ENCODE measurements around the gene RPRML. TPM values are rescaled to one million over a fixed set of nuclear protein-coding genes. Genes with fewer than 3 reads are reported as not detected.
A peak's percentile ranks its signal among the peaks of the same experiment; 100 is the strongest.
"Not testable (repeated sequence)": the region's sequence is repeated elsewhere in the genome, so short reads cannot be mapped to it uniquely, and the experiment has no call there.

The RPRML gene
- total RNA-seq = under 1 TPM in 1 of 2 experiments, not detected in 1; 0.23 TPM

DNA sequence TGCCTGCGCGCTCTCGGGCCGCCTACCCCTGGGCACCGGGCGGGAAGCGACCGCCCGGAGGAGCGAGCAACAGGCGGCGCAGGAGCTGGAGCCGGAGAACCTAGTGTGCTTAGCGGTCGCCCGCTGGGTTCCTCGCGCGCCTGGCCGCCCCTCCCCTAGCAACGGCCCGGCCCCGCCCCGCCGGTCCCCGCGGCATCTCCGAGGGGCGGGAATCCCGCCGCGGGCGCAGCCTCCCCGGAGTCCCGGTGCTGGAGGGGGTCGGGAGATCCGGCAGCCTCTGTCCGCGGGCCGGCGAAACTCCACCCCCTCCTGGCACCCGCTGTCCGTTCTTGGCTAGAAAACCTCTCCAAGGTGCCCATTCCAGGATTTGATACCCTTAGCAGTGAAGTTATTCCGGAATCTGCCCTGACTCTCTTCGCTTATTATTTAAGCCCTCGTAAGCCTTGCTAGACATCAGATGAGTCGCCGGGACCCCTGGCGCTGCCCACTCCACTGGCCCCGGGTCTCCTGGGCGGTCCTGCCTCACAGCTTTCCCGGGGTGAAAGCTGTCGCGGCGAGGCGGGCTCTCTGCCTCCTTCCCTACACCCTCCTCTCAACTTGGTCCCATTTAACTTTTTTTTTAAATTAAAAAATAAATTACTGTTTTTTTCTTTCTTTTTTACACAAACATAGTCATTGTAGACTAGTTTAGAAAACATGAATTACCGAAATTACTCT, at the start of gene RPRML:
TSS of gene RPRML (minus strand) at position 107 of the 717 bp plus-strand sequence. CDS start 246 bp downstream, outside the sequence.
- Mint-ChIP-seq H3K36me3 (ENCODE audit: low read depth) (no peaks in the 10 kb centered on the region), H3K9me3 (ENCODE audit: insufficient read depth) (no peaks in the 10 kb centered on the region), H3K27ac (no peak within 1 kb of the TSS), H3K27me3 (ENCODE audit: low read depth) (peaks cover 39% of the 10 kb centered on the region), H3K4me1 (ENCODE audit: low read depth) (peaks cover 9% of the 10 kb centered on the region), H3K4me3 (peak within 1 kb of the TSS; percentile 66)
- ChIA-PET CTCF (interaction anchor here (1.8 kb wide), 1 partner anchor 38 kb away, joined by 5 read pairs; no protein-coding TSS in a partner anchor), POLR2A (no interaction called here)
- ATAC-seq = peak; percentile 76
- peak; percentile 45 for DNase-seq

DNA sequence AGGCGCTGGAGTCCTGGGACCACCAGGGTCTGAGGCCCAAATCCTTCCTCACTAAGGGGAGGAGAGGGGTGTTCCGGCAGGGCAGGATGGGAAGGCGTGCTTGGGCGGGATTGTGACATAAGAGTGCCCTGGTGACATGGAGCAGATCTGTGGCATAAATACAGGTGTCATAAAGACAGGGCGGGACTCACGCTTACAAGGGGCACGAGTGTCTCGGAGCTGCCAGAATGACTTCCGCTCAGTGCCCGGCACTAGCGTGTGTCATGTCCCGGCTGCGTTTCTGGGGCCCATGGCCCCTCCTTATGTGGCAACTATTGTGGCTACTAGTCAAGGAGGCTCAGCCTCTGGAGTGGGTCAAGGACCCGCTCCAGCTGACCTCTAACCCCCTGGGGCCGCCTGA, 37.9 kb upstream of the RPRML start:
- H3K9me3 Mint-ChIP-seq (ENCODE audit: insufficient read depth) = not testable (repeated sequence)

DNA sequence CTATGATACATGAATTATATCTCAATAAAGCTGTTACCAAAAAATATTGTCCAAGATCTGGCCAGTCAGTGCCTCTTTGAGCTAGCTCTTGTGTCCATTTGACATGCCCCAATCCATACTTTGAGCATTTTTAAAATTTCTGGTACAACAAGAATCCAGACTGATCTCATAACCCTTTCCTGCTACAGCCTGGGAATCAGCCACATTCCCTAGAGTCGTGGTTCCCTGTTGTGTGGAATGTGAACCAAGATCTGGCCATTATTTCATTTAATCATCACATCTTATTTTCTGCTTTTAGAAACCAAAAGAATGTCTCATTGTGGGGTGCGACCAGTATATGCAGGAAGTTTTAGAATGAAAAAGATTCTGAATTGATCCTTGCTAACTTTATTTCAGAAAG, 34.3 kb upstream of the RPRML start:
- H3K27ac Mint-ChIP-seq = no peak overlapping the region
- H3K4me1 Mint-ChIP-seq (ENCODE audit: low read depth) = peaks cover 11% of the 10 kb centered on the region
- no peaks in the 10 kb centered on the region for H3K9me3 Mint-ChIP-seq (ENCODE audit: insufficient read depth)
- DNase-seq (no peak), ATAC-seq (no peak)
- H3K36me3 Mint-ChIP-seq (ENCODE audit: low read depth) = no peaks in the 10 kb centered on the region
- CTCF ChIA-PET = no interaction called here
- POLR2A ChIA-PET = interaction anchor here (0.6 kb wide), 1 partner anchor 987 kb away, joined by 3 read pairs; no protein-coding TSS in a partner anchor
- H3K4me3 Mint-ChIP-seq = no peak overlapping the region
- H3K27me3 Mint-ChIP-seq (ENCODE audit: low read depth) = no peaks in the 10 kb centered on the region

More for the DNA sequence above, 37.9 kb upstream of the RPRML start:
- H3K36me3 Mint-ChIP-seq (ENCODE audit: low read depth); POLR2A ChIA-PET; ATAC-seq; CTCF ChIA-PET; DNase-seq; H3K27ac Mint-ChIP-seq; H3K4me3 Mint-ChIP-seq; H3K27me3 Mint-ChIP-seq (ENCODE audit: low read depth): not testable (repeated sequence)
- H3K4me1 Mint-ChIP-seq (ENCODE audit: low read depth) = peaks cover 11% of the 10 kb centered on the region

DNA sequence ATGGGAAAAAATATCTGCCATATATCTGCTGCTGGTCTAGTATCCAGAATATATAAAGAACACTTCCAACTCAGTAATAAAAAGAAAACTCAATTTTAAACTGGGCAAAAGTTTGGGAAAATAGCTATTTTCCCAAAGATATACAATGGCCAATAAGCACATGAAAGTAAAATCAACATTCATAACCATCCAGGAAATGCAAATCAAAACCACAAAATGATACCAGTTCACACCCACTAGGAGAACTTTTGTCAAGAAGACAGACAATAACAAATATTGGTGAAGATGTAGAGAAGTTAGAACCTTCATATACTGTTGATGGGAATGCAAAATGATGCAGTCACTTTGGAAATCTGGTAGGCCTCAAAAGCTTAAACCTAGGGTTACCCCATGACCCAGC, 33.4 kb upstream of the RPRML start:
- CTCF ChIA-PET = no interaction called here
- H3K27me3 Mint-ChIP-seq (ENCODE audit: low read depth) = no peaks in the 10 kb centered on the region
- no peak overlapping the region for H3K27ac Mint-ChIP-seq
- DNase-seq (no peak), ATAC-seq (no peak)
- no peaks in the 10 kb centered on the region for H3K9me3 Mint-ChIP-seq (ENCODE audit: insufficient read depth)
- POLR2A ChIA-PET = no interaction called here
- H3K4me3 Mint-ChIP-seq = no peak overlapping the region
- H3K36me3 Mint-ChIP-seq (ENCODE audit: low read depth) = no peaks in the 10 kb centered on the region
- peaks cover 11% of the 10 kb centered on the region for H3K4me1 Mint-ChIP-seq (ENCODE audit: low read depth)

DNA sequence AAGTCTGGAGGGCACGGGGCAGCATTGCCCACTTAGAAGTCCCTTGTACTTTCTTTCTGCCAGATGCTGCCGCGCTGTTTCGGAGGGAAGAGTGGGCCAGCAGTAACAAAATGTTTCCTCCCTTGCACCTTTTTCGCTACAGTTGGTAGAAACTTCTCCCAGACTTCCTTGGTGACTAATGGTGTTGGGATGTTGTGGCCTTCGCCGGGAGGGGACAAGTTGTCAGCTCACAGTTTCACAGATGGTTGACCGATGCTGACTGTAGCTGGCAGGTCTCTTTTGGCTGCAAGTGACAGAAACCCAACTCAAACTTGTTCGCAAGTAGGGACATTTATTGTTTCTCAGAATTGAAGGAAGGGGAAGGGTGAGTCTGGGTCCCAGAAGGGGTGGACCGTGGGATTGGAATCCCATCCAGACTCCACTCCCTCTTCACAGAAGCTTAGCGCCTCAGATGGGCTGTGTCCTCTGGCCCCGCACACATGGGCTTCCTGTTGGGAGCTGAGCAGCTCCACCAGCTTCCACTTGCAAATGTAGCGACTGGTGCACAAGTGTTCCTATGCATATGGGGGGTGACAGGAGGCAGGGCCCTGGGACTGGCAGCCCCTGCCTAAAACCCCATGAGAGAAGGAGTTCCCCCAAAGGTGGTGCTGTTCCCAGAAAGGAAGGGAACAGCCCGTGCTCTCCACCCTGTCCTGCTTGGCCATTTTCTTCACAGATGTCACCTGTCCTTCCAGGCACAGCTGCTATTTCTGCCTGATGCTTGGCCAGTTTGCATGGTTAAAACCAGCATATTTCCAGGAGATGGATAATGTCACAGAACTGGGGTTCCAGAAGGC, 30.9 kb upstream of the RPRML start:
- ATAC-seq (no peak), DNase-seq (no peak)
- ChIA-PET CTCF (no interaction called here), POLR2A (no interaction called here)
- Mint-ChIP-seq H3K4me1 (ENCODE audit: low read depth) (peaks cover 11% of the 10 kb centered on the region), H3K4me3 (no peak overlapping the region), H3K27ac (no peak overlapping the region), H3K27me3 (ENCODE audit: low read depth) (no peaks in the 10 kb centered on the region), H3K36me3 (ENCODE audit: low read depth) (no peaks in the 10 kb centered on the region), H3K9me3 (ENCODE audit: insufficient read depth) (no peaks in the 10 kb centered on the region)

DNA sequence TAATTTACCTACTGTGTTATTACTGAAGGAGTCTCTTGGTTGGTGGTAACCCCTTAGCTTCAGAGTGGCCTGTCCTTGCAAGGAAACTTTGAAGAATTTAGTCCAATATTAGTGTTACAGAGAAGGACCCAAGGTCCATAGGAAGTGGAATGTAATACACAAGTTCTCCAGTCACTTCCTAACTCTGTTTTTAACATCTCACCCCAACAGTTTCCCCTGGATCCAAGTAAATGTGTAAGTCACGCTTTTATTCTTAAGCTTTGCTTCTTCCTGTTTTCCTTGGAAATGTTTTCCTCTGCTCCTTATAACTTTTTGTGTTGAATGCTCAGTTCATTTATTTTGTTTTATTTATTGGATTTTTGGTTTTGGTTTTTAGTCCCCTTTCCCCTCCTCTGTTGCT, 25.9 kb upstream of the RPRML start:
- Mint-ChIP-seq H3K4me3 (no peak overlapping the region), H3K27ac (no peak overlapping the region)
- CTCF ChIA-PET = interaction anchor here (1.2 to 1.9 kb wide), 3 partner anchors 65 to 310 kb away, joined by 3 to 4 read pairs (median 3); no protein-coding TSS in a partner anchor

DNA sequence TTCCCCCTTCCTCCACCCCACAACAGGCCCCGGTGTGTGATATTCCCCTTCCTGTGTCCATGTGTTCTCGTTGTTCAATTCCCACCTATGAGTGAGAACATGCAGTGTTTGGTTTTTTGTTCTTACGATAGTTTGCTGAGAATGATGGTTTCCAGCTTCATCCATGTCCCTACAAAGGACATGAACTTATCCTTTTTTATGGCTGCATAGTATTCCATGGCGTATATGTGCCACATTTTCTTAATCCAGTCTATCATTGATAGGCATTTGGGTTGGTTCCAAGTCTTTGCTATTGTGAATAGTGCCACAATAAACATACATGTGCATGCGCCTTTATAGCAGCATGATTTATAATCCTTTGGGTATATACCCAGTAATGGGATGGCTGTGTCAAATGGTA, 24.8 kb upstream of the RPRML start:
- DNase-seq; POLR2A ChIA-PET; CTCF ChIA-PET; ATAC-seq; H3K27me3 Mint-ChIP-seq (ENCODE audit: low read depth); H3K4me1 Mint-ChIP-seq (ENCODE audit: low read depth); H3K9me3 Mint-ChIP-seq (ENCODE audit: insufficient read depth); H3K27ac Mint-ChIP-seq; H3K4me3 Mint-ChIP-seq; H3K36me3 Mint-ChIP-seq (ENCODE audit: low read depth): not testable (repeated sequence)

More for the DNA sequence above, 25.9 kb upstream of the RPRML start:
- ATAC-seq (no peak), DNase-seq (no peak)
- H3K27me3 Mint-ChIP-seq (ENCODE audit: low read depth) = no peaks in the 10 kb centered on the region
- H3K36me3 Mint-ChIP-seq (ENCODE audit: low read depth) = no peaks in the 10 kb centered on the region
- no peaks in the 10 kb centered on the region for H3K9me3 Mint-ChIP-seq (ENCODE audit: insufficient read depth)
- peaks cover 10% of the 10 kb centered on the region for H3K4me1 Mint-ChIP-seq (ENCODE audit: low read depth)
- POLR2A ChIA-PET = no interaction called here

DNA sequence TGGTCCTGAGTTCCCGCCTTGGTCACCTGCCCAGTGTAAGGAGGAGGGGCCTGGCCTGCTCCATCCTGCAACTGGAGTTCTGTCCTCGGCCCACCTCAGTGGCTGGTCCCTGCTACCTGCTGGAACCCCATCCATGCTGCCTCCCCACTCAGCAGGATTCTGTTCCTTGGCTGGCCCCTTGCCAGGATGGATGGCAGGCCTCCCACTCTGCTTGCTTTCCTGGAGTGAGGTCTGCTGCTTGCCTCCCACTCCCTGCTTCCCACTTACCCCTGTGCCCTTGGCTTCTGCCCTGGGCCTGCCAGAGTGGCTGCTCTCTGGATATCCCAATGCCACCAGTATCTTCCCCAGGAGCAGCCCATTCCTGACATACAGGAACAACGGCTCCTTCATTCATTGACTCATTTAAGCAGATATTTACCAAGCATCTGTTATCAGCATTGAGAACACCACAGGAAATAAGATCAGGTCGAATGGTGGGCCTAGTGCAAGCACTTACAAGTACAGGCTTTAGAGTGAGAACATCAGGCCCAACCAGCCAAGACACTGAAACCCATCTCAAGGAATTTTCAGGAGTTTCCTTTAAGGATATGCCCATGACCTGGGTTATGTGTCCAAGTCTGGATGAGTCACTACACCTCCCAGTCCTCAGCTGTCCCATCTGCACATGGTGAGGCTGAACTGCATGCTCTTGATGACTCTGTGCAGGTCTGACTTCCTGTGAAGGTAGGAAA, 17.0 kb upstream of the RPRML start:
- ChIA-PET POLR2A (no interaction called here), CTCF (interaction anchor here (0.9 to 1.3 kb wide), 2 partner anchors 53 to 55 kb away, joined by 3 read pairs; no protein-coding TSS in a partner anchor)
- peaks cover 6% of the 10 kb centered on the region for H3K4me1 Mint-ChIP-seq (ENCODE audit: low read depth)
- no peak overlapping the region for H3K4me3 Mint-ChIP-seq
- no peak for DNase-seq
- H3K27me3 Mint-ChIP-seq (ENCODE audit: low read depth) = no peaks in the 10 kb centered on the region
- no peaks in the 10 kb centered on the region for H3K36me3 Mint-ChIP-seq (ENCODE audit: low read depth)
- H3K9me3 Mint-ChIP-seq (ENCODE audit: insufficient read depth) = no peaks in the 10 kb centered on the region
- no peak overlapping the region for H3K27ac Mint-ChIP-seq
- no peak for ATAC-seq

DNA sequence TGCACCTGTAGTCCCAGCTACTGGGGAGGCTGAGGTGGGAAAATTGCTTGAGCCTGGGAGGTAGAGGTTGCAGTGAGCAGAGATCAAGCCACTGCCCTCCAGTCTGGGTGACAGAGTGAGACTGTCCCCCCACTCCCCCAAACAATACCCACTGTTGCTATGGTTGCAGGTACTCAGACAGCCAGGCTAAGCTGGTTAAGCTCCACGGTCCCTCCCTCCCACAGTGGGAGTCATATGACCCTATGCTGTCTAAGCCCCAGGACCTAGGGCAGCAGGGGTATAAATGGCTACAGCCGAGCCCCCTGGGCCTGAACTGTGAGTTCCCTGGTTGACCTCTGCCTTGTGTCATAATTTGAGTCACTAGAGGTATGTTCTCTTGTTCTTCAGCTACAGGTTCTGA, 15.9 kb upstream of the RPRML start:
- H3K4me1 Mint-ChIP-seq (ENCODE audit: low read depth) = peaks cover 5% of the 10 kb centered on the region
- H3K36me3 Mint-ChIP-seq (ENCODE audit: low read depth) = no peaks in the 10 kb centered on the region
- no peak for ATAC-seq
- no peaks in the 10 kb centered on the region for H3K9me3 Mint-ChIP-seq (ENCODE audit: insufficient read depth)
- ChIA-PET POLR2A (no interaction called here), CTCF (interaction anchor here (0.9 to 1.3 kb wide), 2 partner anchors 52 to 54 kb away, joined by 3 read pairs; no protein-coding TSS in a partner anchor)
- no peak overlapping the region for H3K4me3 Mint-ChIP-seq
- H3K27me3 Mint-ChIP-seq (ENCODE audit: low read depth) = peaks cover 3% of the 10 kb centered on the region
- H3K27ac Mint-ChIP-seq = no peak overlapping the region
- DNase-seq = no peak

DNA sequence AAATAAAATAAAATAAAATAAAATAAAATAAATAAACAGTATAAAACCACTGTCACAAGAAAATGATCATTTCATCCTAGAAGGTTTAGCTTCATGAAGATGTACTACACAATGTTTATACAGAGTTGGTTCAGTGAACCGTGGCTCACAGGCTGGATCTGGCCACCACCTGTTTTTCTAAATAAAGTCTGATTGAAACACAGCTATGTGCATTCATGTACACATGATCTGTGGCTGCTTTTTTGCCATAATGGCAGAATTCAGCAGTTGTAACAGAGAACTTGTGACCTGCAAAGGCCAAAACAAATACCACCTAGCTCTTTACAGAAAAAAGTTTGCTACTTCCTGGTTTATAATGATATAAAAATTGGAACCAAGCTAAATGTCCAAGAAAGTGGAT, 12.6 kb upstream of the RPRML start:
- Mint-ChIP-seq H3K27ac (no peak overlapping the region), H3K9me3 (ENCODE audit: insufficient read depth) (no peaks in the 10 kb centered on the region), H3K4me3 (no peak overlapping the region), H3K4me1 (ENCODE audit: low read depth) (peaks cover 4% of the 10 kb centered on the region), H3K27me3 (ENCODE audit: low read depth) (peaks cover 3% of the 10 kb centered on the region), H3K36me3 (ENCODE audit: low read depth) (no peaks in the 10 kb centered on the region)
- no peak for ATAC-seq
- ChIA-PET POLR2A (no interaction called here), CTCF (interaction anchor here (1.5 kb wide), 1 partner anchor 8 kb away, joined by 3 read pairs; no protein-coding TSS in a partner anchor)
- no peak for DNase-seq

DNA sequence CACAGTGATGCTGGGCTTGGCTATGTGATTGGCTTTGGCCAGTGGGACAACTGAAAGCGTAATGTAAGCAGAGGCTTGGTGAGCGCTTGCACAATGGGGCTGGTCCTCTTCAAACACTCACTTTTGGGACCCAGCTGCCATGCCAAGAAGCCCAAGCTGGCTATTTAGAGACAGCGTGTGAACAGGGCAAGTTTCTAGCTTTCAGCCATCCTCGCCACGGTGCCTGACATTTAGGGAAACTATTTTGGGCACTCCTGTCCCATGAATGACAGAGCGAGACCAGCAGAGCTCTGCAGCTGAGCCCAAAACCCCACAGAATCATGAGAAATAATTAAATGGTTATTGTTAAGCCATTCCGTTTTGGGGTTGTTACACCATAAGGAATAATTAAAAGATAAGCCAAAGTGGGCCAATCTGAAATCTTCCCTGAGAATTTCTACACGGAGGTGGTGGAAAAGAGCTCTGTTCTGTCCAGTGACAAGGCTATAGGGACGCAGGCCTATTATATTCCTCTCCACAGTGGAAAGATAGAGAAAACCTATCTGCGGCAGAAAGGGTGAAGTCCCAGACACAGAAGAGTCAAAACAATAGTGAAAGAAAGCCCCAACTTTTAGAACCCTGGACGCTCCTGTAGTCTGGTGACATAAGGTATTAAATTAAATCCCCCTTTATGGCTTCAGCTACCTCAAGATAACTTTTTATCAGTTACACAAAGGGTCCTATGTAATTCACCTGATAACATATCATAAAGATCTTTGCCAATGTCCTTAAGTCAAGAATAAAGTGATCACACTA, 10.8 kb upstream of the RPRML start:
- ChIA-PET CTCF (interaction anchor here (1.1 kb wide), 1 partner anchor 47 kb away, joined by 4 read pairs; no protein-coding TSS in a partner anchor), POLR2A (no interaction called here)
- Mint-ChIP-seq H3K27me3 (ENCODE audit: low read depth) (peaks cover 3% of the 10 kb centered on the region), H3K36me3 (ENCODE audit: low read depth) (no peaks in the 10 kb centered on the region), H3K4me1 (ENCODE audit: low read depth) (no peaks in the 10 kb centered on the region), H3K27ac (no peak overlapping the region), H3K4me3 (no peak overlapping the region), H3K9me3 (ENCODE audit: insufficient read depth) (no peaks in the 10 kb centered on the region)
- ATAC-seq (no peak), DNase-seq (no peak)
